WTC11 (cell line): ENCODE data around the gene LMOD3. TPM values are rescaled to one million over a fixed set of nuclear protein-coding genes. Genes with fewer than 3 reads are reported as not detected.

ENCODE experiments used
- ATAC-seq: fragments of 200-7000 bp; cut with Tn5 transposase; 2 replicates; pipeline ENCODE4 v1.10.0; 2021; ENCODE audit warnings: mild to moderate bottlenecking, moderate library complexity
- CTCF ChIA-PET: fragments of 300-600 bp; sonication (Branson Sonifier 250); formaldehyde crosslinking; loops from one replicate; lab custom pipeline; 2021; ENCODE audit warnings: antibody characterized with exemption; lab: Charles Lee
- POLR2A ChIA-PET: fragments of 350-600 bp; sonication (Branson Sonifier 250); formaldehyde crosslinking; loops from one replicate; lab custom pipeline; 2021; ENCODE audit warnings: antibody characterized with exemption; lab: Charles Lee
- DNase-seq: peaks from one replicate; pipeline ENCODE4 v3.0.0; 2021; ENCODE audit warnings: low spot score
- H3K27ac Mint-ChIP-seq: 2 replicates; pipeline ENCODE4 v1.8.0; 2021; ENCODE audit warnings: mixed read lengths
- H3K27me3 Mint-ChIP-seq: 2 replicates; pipeline ENCODE4 v1.8.0; 2021; ENCODE audit warnings: low read depth, mild to moderate bottlenecking, moderate library complexity, mixed read lengths
- H3K36me3 Mint-ChIP-seq: 2 replicates; pipeline ENCODE4 v1.8.0; 2021; ENCODE audit warnings: mixed read lengths
- H3K4me1 Mint-ChIP-seq: 2 replicates; pipeline ENCODE4 v1.8.0; 2022; ENCODE audit warnings: mixed read lengths
- H3K4me3 Mint-ChIP-seq: 2 replicates; pipeline ENCODE4 v1.8.0; 2021; ENCODE audit warnings: mild to moderate bottlenecking, moderate library complexity, mixed read lengths
- H3K9me3 Mint-ChIP-seq: 2 replicates; pipeline ENCODE4 v1.8.0; 2021; ENCODE audit warnings: mixed read lengths
- ELF4 ChIP-seq: sonication (generic); formaldehyde crosslinking; IDR thresholded peaks from 2 replicates; pipeline ENCODE4 v1.8.1; 2022; ENCODE audit warnings: low read depth, mild to moderate bottlenecking, moderate library complexity, missing genetic modification reagents
- FOXP1 ChIP-seq: sonication (generic); formaldehyde crosslinking; IDR thresholded peaks from 2 replicates; pipeline ENCODE4 v1.8.0; 2022; ENCODE audit warnings: missing genetic modification reagents, mild to moderate bottlenecking, moderate library complexity, borderline replicate concordance
- HMGA2 ChIP-seq: fragments of 250-450 bp; sonication (Bioruptor Pico); IDR thresholded peaks from 2 replicates; pipeline ENCODE4 v1.4.0; 2021; ENCODE audit warnings: mild to moderate bottlenecking, moderate library complexity
- MXD4 ChIP-seq: fragments of 250-450 bp; sonication (Bioruptor Pico); IDR thresholded peaks from 2 replicates; pipeline ENCODE4 v1.8.0; 2021; ENCODE audit warnings: mild to moderate bottlenecking, moderate library complexity, borderline replicate concordance
- NR1H2 ChIP-seq: sonication (generic); formaldehyde crosslinking; IDR thresholded peaks from 2 replicates; pipeline ENCODE4 v1.9.0; 2021; ENCODE audit warnings: mild to moderate bottlenecking, moderate library complexity, missing genetic modification reagents
- RELA ChIP-seq: sonication (generic); formaldehyde crosslinking; IDR thresholded peaks from 2 replicates; pipeline ENCODE4 v1.8.1; 2022; ENCODE audit warnings: missing genetic modification reagents, mild to moderate bottlenecking, borderline replicate concordance
- RORB ChIP-seq: fragments of 250-450 bp; sonication (Bioruptor Pico); IDR thresholded peaks from 2 replicates; pipeline ENCODE4 v1.9.0; 2021; ENCODE audit warnings: mild to moderate bottlenecking
- TP53 ChIP-seq: sonication (generic); formaldehyde crosslinking; IDR thresholded peaks from 2 replicates; pipeline ENCODE4 v1.8.1; 2023; ENCODE audit warnings: mild to moderate bottlenecking, missing genetic modification reagents
- ZBTB21 ChIP-seq: sonication (generic); formaldehyde crosslinking; IDR thresholded peaks from 2 replicates; pipeline ENCODE4 v1.8.1; 2023; ENCODE audit warnings: mild to moderate bottlenecking, missing genetic modification reagents, borderline replicate concordance
- ZNF219 ChIP-seq: sonication (generic); formaldehyde crosslinking; IDR thresholded peaks from 2 replicates; pipeline ENCODE4 v1.8.0; 2023; ENCODE audit warnings: missing genetic modification reagents, mild to moderate bottlenecking, borderline replicate concordance
- ZNF317 ChIP-seq: sonication (generic); formaldehyde crosslinking; IDR thresholded peaks from 2 replicates; pipeline ENCODE4 v1.8.1; 2023; ENCODE audit warnings: low read depth, mild to moderate bottlenecking, moderate library complexity, missing genetic modification reagents, borderline replicate concordance
- ZNF396 ChIP-seq: fragments of 250-450 bp; sonication (Bioruptor Pico); IDR thresholded peaks from 2 replicates; pipeline ENCODE4 v1.8.0; 2021; ENCODE audit warnings: mild to moderate bottlenecking, moderate library complexity, borderline replicate concordance
- ZNF416 ChIP-seq: fragments of 250-450 bp; sonication (Bioruptor Pico); IDR thresholded peaks from 2 replicates; pipeline ENCODE4 v1.9.0; 2021; ENCODE audit warnings: mild to moderate bottlenecking, inconsistent platforms
- ZNF423 ChIP-seq: fragments of 250-450 bp; sonication (Bioruptor Pico); IDR thresholded peaks from 2 replicates; pipeline ENCODE4 v2.1.2; 2022; ENCODE audit warnings: mild to moderate bottlenecking, moderate library complexity
- total RNA-seq: library from RNA; stranded (reverse); gene quantifications from 3 replicates; pipeline ENCODE4 v1.2.3, GENCODE V29; 2021
- TF ChIP-seq, protein P1 (sequence below): fragments of 250-450 bp; sonication (Bioruptor Pico); IDR thresholded peaks from 2 replicates; pipeline ENCODE4 v1.8.0; 2021; ENCODE audit warnings: mild to moderate bottlenecking
- TF ChIP-seq, protein P2 (sequence below): sonication (generic); formaldehyde crosslinking; IDR thresholded peaks from 2 replicates; pipeline ENCODE4 v1.8.1; 2023; ENCODE audit warnings: mild to moderate bottlenecking, missing genetic modification reagents
- TF ChIP-seq, protein P3 (sequence below): sonication (generic); formaldehyde crosslinking; conservative IDR thresholded peaks from 2 replicates; pipeline ENCODE4 v1.8.1; 2023; ENCODE audit warnings: mild to moderate bottlenecking, low read depth, missing genetic modification reagents, moderate library complexity
- TF ChIP-seq, protein P4 (sequence below): sonication (generic); formaldehyde crosslinking; IDR thresholded peaks from 2 replicates; pipeline ENCODE4 v1.8.0; 2022; ENCODE audit warnings: mild to moderate bottlenecking, missing genetic modification reagents
- TF ChIP-seq, protein P5 (sequence below): sonication (generic); formaldehyde crosslinking; conservative IDR thresholded peaks from 2 replicates; pipeline ENCODE4 v1.8.1; 2022; ENCODE audit warnings: mild to moderate bottlenecking, missing genetic modification reagents
- TF ChIP-seq, protein P6 (sequence below): fragments of 250-450 bp; sonication (Bioruptor Pico); conservative IDR thresholded peaks from 2 replicates; pipeline ENCODE4 v1.9.0; 2021; ENCODE audit warnings: mild to moderate bottlenecking

LMOD3 gene
- total RNA-seq, 1 experiment from 2014 or later: not detected

DNA sequence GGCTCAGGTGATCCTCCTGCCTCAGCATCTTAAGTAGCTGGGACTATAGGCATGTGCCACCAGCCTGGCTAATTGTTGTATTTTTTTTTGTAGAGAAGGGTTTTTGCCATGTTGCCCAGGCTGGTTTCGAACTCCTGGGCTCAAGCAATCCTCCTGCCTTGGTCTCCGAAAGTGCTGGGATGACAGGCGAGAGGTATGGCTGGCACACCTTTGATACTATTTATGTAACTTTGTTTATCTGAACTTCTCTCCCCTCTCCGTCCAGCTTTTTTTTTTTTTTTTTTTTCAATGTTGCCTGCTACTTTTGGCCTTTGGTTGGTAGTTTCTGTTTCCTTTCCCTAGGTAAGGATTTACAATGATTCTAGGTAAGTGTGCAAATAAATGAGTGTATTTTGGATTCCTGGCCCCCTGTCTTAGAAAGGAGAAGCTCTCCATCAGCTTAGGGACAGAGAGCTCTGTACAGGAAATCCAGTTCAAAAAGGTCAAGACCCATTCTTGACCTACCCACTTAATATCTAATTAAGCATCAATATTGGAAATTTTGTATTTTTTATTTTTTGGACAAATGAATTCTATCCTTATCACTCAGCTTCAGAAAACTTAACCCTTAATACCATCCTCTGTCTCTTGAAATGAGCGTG, 30.9 kb downstream of the LMOD3 start:
- Mint-ChIP-seq H3K27me3 (no peaks in the 10 kb centered on the region), H3K4me1 (peaks cover 59% of the 10 kb centered on the region), H3K4me3 (no peak overlapping the region), H3K36me3 (no peaks in the 10 kb centered on the region), H3K27ac (no peak overlapping the region; the same call in 1 of the 2 replicates), H3K9me3 (no peaks in the 10 kb centered on the region)
- CTCF ChIA-PET: interaction anchor here (0.6 to 1.2 kb wide), 3 partner anchors 30 to 78 kb away, joined by 3 to 8 read pairs (median 3); partner anchors contain the start of gene LMOD3
- no peak for ATAC-seq
- POLR2A ChIA-PET: interaction anchor here (0.6 kb wide), 1 partner anchor 9 kb away, joined by 7 read pairs; no protein-coding TSS in a partner anchor
- no peak for DNase-seq
- no peak for TF ChIP-seq ZBTB21 (CRISPR knock-in tag)
- TF ChIP-seq TP53: no peak
- TF ChIP-seq ELF4: no peak
- TF ChIP-seq ZNF317 (CRISPR knock-in tag): no peak
- TF ChIP-seq ZNF396 (CRISPR knock-in tag): no peak
- TF ChIP-seq, protein P1, sequence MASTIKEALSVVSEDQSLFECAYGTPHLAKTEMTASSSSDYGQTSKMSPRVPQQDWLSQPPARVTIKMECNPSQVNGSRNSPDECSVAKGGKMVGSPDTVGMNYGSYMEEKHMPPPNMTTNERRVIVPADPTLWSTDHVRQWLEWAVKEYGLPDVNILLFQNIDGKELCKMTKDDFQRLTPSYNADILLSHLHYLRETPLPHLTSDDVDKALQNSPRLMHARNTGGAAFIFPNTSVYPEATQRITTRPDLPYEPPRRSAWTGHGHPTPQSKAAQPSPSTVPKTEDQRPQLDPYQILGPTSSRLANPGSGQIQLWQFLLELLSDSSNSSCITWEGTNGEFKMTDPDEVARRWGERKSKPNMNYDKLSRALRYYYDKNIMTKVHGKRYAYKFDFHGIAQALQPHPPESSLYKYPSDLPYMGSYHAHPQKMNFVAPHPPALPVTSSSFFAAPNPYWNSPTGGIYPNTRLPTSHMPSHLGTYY: no peak
- TF ChIP-seq, protein P2, sequence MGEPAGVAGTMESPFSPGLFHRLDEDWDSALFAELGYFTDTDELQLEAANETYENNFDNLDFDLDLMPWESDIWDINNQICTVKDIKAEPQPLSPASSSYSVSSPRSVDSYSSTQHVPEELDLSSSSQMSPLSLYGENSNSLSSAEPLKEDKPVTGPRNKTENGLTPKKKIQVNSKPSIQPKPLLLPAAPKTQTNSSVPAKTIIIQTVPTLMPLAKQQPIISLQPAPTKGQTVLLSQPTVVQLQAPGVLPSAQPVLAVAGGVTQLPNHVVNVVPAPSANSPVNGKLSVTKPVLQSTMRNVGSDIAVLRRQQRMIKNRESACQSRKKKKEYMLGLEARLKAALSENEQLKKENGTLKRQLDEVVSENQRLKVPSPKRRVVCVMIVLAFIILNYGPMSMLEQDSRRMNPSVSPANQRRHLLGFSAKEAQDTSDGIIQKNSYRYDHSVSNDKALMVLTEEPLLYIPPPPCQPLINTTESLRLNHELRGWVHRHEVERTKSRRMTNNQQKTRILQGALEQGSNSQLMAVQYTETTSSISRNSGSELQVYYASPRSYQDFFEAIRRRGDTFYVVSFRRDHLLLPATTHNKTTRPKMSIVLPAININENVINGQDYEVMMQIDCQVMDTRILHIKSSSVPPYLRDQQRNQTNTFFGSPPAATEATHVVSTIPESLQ (CRISPR knock-in tag): no peak
- TF ChIP-seq, protein P3, sequence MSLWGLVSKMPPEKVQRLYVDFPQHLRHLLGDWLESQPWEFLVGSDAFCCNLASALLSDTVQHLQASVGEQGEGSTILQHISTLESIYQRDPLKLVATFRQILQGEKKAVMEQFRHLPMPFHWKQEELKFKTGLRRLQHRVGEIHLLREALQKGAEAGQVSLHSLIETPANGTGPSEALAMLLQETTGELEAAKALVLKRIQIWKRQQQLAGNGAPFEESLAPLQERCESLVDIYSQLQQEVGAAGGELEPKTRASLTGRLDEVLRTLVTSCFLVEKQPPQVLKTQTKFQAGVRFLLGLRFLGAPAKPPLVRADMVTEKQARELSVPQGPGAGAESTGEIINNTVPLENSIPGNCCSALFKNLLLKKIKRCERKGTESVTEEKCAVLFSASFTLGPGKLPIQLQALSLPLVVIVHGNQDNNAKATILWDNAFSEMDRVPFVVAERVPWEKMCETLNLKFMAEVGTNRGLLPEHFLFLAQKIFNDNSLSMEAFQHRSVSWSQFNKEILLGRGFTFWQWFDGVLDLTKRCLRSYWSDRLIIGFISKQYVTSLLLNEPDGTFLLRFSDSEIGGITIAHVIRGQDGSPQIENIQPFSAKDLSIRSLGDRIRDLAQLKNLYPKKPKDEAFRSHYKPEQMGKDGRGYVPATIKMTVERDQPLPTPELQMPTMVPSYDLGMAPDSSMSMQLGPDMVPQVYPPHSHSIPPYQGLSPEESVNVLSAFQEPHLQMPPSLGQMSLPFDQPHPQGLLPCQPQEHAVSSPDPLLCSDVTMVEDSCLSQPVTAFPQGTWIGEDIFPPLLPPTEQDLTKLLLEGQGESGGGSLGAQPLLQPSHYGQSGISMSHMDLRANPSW: no peak
- TF ChIP-seq, protein P4, sequence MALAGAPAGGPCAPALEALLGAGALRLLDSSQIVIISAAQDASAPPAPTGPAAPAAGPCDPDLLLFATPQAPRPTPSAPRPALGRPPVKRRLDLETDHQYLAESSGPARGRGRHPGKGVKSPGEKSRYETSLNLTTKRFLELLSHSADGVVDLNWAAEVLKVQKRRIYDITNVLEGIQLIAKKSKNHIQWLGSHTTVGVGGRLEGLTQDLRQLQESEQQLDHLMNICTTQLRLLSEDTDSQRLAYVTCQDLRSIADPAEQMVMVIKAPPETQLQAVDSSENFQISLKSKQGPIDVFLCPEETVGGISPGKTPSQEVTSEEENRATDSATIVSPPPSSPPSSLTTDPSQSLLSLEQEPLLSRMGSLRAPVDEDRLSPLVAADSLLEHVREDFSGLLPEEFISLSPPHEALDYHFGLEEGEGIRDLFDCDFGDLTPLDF (CRISPR knock-in tag): no peak
- TF ChIP-seq HMGA2: no peak
- TF ChIP-seq ZNF219 (CRISPR knock-in tag): no peak
- TF ChIP-seq ZNF416 (CRISPR knock-in tag): no peak
- TF ChIP-seq RORB (CRISPR knock-in tag): no peak
- no peak for TF ChIP-seq MXD4 (CRISPR knock-in tag)
- TF ChIP-seq NR1H2: no peak
- TF ChIP-seq RELA (CRISPR knock-in tag): no peak
- no peak for TF ChIP-seq ZNF423

DNA sequence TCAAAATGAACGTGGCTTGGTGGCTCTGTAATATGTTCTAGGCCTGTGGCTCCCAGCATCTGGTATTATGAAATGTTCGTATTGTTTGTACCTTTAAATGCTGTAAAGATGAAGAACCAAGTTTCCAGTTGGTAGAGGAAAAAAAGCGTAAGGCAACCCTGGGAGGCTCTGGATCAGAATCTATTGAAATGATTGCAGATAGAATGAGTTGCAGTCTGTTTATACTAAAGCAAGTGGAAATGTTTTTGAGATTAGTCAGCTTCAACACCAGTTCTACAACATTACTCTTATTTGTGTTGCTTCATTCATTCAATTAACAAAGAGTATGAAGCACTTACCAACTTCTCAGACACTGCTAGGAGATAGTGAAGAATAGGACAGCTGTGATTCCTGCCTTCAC, 32.4 kb downstream of the LMOD3 start:
- H3K27ac Mint-ChIP-seq: peak overlapping the region; percentile 9; the same call in 1 of the 2 replicates
- CTCF ChIA-PET: interaction anchor here (0.7 kb wide), 1 partner anchor 192 kb away, joined by 3 read pairs; no protein-coding TSS in a partner anchor
- POLR2A ChIA-PET: no interaction called here
- H3K4me1 Mint-ChIP-seq: peaks cover 56% of the 10 kb centered on the region
- no peak for ATAC-seq
- H3K9me3 Mint-ChIP-seq: no peaks in the 10 kb centered on the region
- no peak for DNase-seq
- TF ChIP-seq, protein P5, sequence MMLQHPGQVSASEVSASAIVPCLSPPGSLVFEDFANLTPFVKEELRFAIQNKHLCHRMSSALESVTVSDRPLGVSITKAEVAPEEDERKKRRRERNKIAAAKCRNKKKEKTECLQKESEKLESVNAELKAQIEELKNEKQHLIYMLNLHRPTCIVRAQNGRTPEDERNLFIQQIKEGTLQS (CRISPR knock-in tag): no peak
- no peak for TF ChIP-seq RELA (CRISPR knock-in tag)
- TF ChIP-seq, protein P6, sequence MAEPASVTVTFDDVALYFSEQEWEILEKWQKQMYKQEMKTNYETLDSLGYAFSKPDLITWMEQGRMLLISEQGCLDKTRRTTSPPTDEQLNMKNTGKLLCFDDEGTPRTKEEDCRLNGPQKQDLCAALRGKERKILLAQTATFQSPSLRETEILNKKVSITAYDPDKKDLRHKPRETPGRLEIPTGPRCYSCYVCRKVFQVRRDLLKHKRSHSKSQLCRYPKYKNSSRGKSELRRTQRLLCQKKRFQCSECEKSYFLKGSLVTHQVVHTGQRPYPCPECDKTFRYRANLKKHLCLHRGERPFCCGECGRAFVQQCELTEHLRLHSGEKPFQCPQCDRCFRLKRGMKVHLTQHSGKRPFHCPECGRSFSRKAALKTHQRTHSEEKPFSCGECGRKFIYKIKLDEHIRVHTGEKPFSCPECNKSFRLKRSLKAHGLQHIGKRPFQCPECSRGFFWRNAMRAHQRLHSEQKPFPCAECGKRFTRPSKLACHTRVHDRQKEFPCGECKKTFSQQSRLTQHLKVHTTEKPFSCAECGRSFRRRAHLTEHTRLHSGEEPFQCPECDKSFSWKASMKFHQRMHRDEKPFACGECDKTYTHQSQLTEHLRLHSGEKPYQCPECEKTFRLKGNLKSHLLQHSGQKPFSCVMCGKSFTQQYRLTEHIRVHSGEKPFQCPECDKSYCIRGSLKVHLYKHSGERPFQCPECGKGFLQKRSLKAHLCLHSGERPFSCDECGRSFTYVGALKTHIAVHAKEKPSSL (CRISPR knock-in tag): no peak
- TF ChIP-seq FOXP1 (CRISPR knock-in tag): no peak
- no peaks in the 10 kb centered on the region for H3K27me3 Mint-ChIP-seq
- H3K36me3 Mint-ChIP-seq: no peaks in the 10 kb centered on the region
- H3K4me3 Mint-ChIP-seq: no peak overlapping the region
